ENCODE data around the gene WDR35.

DNA sequence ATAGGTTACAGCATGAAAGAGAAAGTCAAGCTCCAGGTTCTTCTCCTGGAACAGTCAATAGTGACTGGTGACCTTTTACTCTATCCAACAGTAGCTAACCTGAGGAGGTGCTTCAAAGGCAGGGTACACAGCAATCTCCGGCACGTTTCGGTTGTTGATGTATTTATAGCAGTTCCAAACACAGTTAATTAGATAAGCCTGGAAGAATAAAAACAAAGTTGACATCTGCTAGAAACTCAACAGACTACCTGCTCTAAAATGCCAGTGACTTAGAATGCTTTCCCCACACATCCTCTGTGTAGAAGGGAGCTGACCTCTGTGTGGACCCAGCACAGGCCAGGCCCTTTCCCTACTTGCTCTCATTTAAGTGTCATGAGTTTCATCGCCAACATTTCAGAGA lies 44.3 kb upstream of the WDR35 start:
- TF ChIP-seq CTCF (conservative IDR thresholded peaks at IDR 0.05 in 1 of 2, IDR thresholded peaks at IDR 0.05 in 1 of 2; ENCODE audit: extremely low read depth in 1 of 2, insufficient read depth in 1 of 2, low read depth in 1 of 2, low read length in 2 of 2) (no peak), EZH2 (IDR thresholded peaks at IDR 0.05; ENCODE audit: borderline replicate concordance, low read length) (no peak)
